Transverse colon (tissue), 4 donors: ENCODE data around the gene HTRA3.

ENCODE experiments used
- POLR2AphosphoS5 ChIP-seq, 3 donors: sonication (generic); formaldehyde crosslinking; IDR thresholded peaks; one replicate each; pipeline ENCODE4 v1.6.1; 2016; ENCODE audit warnings: antibody characterized with exemption in 3 of 3
- TF ChIP-seq, protein P1 (sequence below), 5 experiments: fragments of 200-600 bp in 3 of 5; fragments of 450-650 bp in 2 of 5; sonication (generic) in 3 of 5; IDR thresholded peaks; 1 replicate in 2 of 5; 2 replicates in 3 of 5; pipeline ENCODE4 v1.5.1; 2016 to 2017; ENCODE audit warnings: antibody characterized with exemption in 5 of 5, inconsistent platforms in 3 of 5, mild to moderate bottlenecking in 2 of 5, moderate library complexity in 1 of 5

DNA sequence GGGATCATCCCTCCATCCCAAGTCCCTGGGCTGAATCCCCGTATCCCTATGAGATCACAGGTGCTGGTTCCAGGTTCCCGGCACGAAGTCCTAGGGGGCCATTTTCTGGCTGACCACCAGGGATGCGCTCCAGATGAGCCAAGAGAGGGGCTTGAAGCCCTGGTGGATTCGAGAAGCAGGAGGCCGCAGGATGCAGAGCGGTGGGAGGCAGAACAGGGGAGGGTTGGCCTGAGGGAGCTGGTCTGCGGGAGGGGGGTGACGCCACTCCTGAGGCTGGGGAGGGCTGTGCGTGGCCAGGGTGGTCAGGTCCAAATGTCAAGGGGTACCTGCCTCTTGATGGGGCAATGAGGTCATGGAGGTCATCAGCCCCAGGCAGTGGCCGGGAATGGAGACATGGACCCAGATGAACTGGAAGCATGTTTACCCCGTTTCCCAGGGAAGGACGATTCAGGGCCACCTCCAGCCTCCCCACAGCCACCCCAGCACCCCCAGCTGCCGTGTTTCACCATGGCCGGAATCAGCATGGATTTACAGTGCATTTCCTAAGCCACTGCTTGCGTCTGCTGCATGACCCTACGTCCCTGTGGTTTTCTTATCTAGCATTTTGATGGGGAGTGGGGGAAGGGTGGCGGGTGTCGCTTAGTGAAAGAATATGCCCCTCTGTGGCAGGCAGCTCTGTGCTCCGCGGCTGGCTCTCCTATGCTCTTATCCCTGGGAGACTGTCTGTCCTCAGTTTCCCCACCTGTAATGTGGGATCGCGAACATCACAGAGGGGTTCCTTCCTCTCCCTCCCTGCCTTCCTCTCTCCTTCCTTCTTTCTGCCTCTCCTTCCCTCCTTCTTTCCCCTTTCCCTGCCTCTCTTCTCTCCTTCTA lies 17.0 kb upstream of the HTRA3 start:
- TF ChIP-seq POLR2AphosphoS5 (IDR thresholded peaks at IDR 0.05): no peak
- TF ChIP-seq, protein P1, sequence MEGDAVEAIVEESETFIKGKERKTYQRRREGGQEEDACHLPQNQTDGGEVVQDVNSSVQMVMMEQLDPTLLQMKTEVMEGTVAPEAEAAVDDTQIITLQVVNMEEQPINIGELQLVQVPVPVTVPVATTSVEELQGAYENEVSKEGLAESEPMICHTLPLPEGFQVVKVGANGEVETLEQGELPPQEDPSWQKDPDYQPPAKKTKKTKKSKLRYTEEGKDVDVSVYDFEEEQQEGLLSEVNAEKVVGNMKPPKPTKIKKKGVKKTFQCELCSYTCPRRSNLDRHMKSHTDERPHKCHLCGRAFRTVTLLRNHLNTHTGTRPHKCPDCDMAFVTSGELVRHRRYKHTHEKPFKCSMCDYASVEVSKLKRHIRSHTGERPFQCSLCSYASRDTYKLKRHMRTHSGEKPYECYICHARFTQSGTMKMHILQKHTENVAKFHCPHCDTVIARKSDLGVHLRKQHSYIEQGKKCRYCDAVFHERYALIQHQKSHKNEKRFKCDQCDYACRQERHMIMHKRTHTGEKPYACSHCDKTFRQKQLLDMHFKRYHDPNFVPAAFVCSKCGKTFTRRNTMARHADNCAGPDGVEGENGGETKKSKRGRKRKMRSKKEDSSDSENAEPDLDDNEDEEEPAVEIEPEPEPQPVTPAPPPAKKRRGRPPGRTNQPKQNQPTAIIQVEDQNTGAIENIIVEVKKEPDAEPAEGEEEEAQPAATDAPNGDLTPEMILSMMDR (IDR thresholded peaks at IDR 0.05): no peak
